Gastrocnemius medialis (tissue), 4 donors: ENCODE measurements around the gene TOMM20. TPM values are rescaled to one million over a fixed set of nuclear protein-coding genes. Genes with fewer than 3 reads are reported as not detected.
"Not testable (repeated sequence)": the region's sequence is repeated elsewhere in the genome, so short reads cannot be mapped to it uniquely, and the experiment has no call there.

Source experiments
- ATAC-seq, 2 donors: fragments of 150-250 bp; one replicate each; pipeline ENCODE4 v1.9.1; 2016
- DNase-seq, 2 donors: peaks; one replicate each; pipeline ENCODE4 v3.0.0-alpha.2; 2019
- H3K27ac ChIP-seq, 4 donors: fragments of 200-600 bp; sonication (generic); 1 replicate in 1 of 4; 2 replicates in 3 of 4; pipeline ENCODE4 v1.5.1; 2016 to 2018; ENCODE audit warnings: mild to moderate bottlenecking in 2 of 4, moderate library complexity in 1 of 4
- H3K27me3 ChIP-seq, 3 donors: fragments of 200-600 bp; sonication (generic) in 2 of 3; 1 replicate in 1 of 3; 2 replicates in 2 of 3; pipeline versions ENCODE4 v1.5.1 to v1.6.0; 2016 to 2019; ENCODE audit warnings: mild to moderate bottlenecking in 1 of 3, moderate library complexity in 1 of 3
- H3K36me3 ChIP-seq, 2 donors: fragments of 200-600 bp; sonication (generic) in 1 of 2; one replicate each; pipeline ENCODE4 v1.5.1; 2017 to 2018
- H3K4me1 ChIP-seq, 2 donors: fragments of 200-600 bp; sonication (generic) in 1 of 2; one replicate each; pipeline ENCODE4 v1.5.1; 2016 to 2017; ENCODE audit warnings: mild to moderate bottlenecking in 2 of 2
- H3K4me3 ChIP-seq, 4 donors: fragments of 200-600 bp; sonication (generic) in 3 of 4; 1 replicate in 1 of 4; 2 replicates in 3 of 4; pipeline ENCODE4 v1.5.1; 2016 to 2019; ENCODE audit warnings: mild to moderate bottlenecking in 2 of 4
- H3K9me3 ChIP-seq, 3 donors: fragments of 200-600 bp; sonication (generic) in 2 of 3; 1 replicate in 1 of 3; 2 replicates in 2 of 3; pipeline ENCODE4 v1.5.1; 2016 to 2019
- POLR2A ChIP-seq, 2 donors: fragments of 450-650 bp; IDR thresholded peaks; one replicate each; pipeline ENCODE4 v1.6.1; 2017; ENCODE audit warnings: antibody characterized with exemption in 2 of 2, mild to moderate bottlenecking in 2 of 2, moderate library complexity in 2 of 2
- in situ Hi-C, 4 donors: fragments of 200-750 bp; cut with MboI; loops; one replicate each; pipeline versions ENCODE4 v1.15.0 to v1.8.0; 2017; ENCODE audit warnings: low sequenced_read_pairs in 4 of 4
- intact Hi-C: fragments of 100-400 bp; cut with DNase I; formaldehyde crosslinking; loops from one replicate; pipeline ENCODE4 v1.15.1; 2023; ENCODE audit warnings: low total_unique reads
- total RNA-seq, 4 donors: library from RNA; depleted of rRNA; stranded (reverse); fragments of >200 nt; gene quantifications; one replicate each; pipeline versions ENCODE4 v1.1.0 to v1.2.3, GENCODE V29; 2016
- TF ChIP-seq, protein P1 (sequence below), 5 experiments: fragments of 450-650 bp in 3 of 5; fragments of 200-600 bp in 2 of 5; sonication (generic) in 2 of 5; IDR thresholded peaks in 4 of 5; conservative IDR thresholded peaks in 1 of 5; 1 replicate in 4 of 5; 2 replicates in 1 of 5; pipeline ENCODE4 v1.5.1; 2016 to 2019; ENCODE audit warnings: antibody characterized with exemption in 5 of 5, mild to moderate bottlenecking in 3 of 5, moderate library complexity in 3 of 5

The TOMM20 gene
- total RNA-seq, 4 donors from 2014 or later = 51.7 to 71.8 (median 62.3) TPM

- in situ Hi-C loops = loop anchor here (5.0 to 25.0 kb wide), 8 partner anchors 77 to 540 kb away; no protein-coding TSS in a partner anchor
- ATAC-seq = peak; percentile 25 to 42
- intact Hi-C loops = loop anchor here (2.0 to 10.0 kb wide), 3 partner anchors 160 to 466 kb away; no protein-coding TSS in a partner anchor
These were observed 54.1 kb downstream of the TOMM20 start for GRCh38 chr1:235074523-235075047.

GRCh38 chr1:235073968-235074522 is 54.6 kb downstream of the TOMM20 start:
- intact Hi-C loops (loop anchor here (1.0 to 10.0 kb wide), 7 partner anchors 77 to 542 kb away; no protein-coding TSS in a partner anchor), in situ Hi-C loops (loop anchor here (5.0 to 10.0 kb wide), 7 partner anchors 77 to 539 kb away; no protein-coding TSS in a partner anchor)
- Histone ChIP-seq H3K27me3 (no peaks in the 10 kb centered on the region), H3K27ac (peak overlapping the region; percentile 87 to 100 (median 95)), H3K4me3 (peak overlapping the region; percentile 1 to 42 (median 20)), H3K36me3 (no peaks in the 10 kb centered on the region), H3K4me1 (peaks cover 76 to 78% of the 10 kb centered on the region in 2 donors), H3K9me3 (no peaks in the 10 kb centered on the region)
- TF ChIP-seq POLR2A (IDR thresholded peaks at IDR 0.05) = peak; percentile 19 to 37
- TF ChIP-seq, protein P1, sequence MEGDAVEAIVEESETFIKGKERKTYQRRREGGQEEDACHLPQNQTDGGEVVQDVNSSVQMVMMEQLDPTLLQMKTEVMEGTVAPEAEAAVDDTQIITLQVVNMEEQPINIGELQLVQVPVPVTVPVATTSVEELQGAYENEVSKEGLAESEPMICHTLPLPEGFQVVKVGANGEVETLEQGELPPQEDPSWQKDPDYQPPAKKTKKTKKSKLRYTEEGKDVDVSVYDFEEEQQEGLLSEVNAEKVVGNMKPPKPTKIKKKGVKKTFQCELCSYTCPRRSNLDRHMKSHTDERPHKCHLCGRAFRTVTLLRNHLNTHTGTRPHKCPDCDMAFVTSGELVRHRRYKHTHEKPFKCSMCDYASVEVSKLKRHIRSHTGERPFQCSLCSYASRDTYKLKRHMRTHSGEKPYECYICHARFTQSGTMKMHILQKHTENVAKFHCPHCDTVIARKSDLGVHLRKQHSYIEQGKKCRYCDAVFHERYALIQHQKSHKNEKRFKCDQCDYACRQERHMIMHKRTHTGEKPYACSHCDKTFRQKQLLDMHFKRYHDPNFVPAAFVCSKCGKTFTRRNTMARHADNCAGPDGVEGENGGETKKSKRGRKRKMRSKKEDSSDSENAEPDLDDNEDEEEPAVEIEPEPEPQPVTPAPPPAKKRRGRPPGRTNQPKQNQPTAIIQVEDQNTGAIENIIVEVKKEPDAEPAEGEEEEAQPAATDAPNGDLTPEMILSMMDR (IDR thresholded peaks at IDR 0.05 in 4 of 5, conservative IDR thresholded peaks at IDR 0.05 in 1 of 5) = no peak
- DNase-seq = no peak
- ATAC-seq = peak in 1 of 2 donors; percentile 6

More at GRCh38 chr1:235074523-235075047, 54.1 kb downstream of the TOMM20 start:
- no peaks in the 10 kb centered on the region for H3K9me3 ChIP-seq
- H3K36me3 ChIP-seq = no peaks in the 10 kb centered on the region
- H3K27ac ChIP-seq = peak overlapping the region; percentile 87 to 100 (median 95)
- H3K27me3 ChIP-seq = no peaks in the 10 kb centered on the region
- TF ChIP-seq, protein P1 (IDR thresholded peaks at IDR 0.05 in 4 of 5, conservative IDR thresholded peaks at IDR 0.05 in 1 of 5) = no peak
- TF ChIP-seq POLR2A (IDR thresholded peaks at IDR 0.05) = peak in 1 of 2 donors; percentile 28
- DNase-seq = peak in 1 of 2 donors; percentile 70
- H3K4me1 ChIP-seq = peaks cover 76 to 79% of the 10 kb centered on the region in 2 donors
- peak overlapping the region in 3 of 4 donors; percentile 32 to 42 (median 34) for H3K4me3 ChIP-seq

DNA sequence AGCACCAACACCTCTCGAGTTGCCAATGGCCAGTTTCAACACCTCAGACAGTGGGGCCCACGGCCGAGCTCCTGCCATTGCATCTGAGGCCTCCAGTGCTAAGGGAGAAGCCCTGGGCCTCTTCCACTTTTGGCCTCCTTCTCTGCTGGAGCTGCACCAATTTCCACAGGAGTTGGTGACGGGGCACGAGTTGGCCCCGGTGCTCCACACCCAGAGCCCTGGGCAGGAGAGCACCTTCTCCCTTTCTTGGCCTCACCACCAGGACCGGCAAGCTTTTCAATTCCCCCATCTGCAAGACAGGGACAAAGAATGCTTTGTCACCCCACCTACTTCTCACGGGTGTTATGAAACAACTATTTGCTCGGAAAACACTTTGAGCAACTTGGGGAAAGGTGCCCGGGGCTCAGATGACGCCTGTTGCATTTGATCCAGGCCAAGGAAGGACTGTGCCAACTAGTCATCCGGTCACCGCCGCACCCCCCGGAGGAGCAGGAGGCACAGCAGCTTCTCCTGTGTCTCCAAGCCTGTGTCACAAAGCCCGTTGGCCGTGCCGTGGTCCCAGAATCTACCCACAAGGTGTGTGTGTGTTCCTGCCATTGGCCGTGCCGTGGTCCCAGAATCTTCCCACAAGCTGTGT is 55.2 kb downstream of the TOMM20 start:
- intact Hi-C loops (loop anchor here (1.0 to 10.0 kb wide), 5 partner anchors 76 to 541 kb away; no protein-coding TSS in a partner anchor), in situ Hi-C loops (loop anchor here (5.0 to 10.0 kb wide), 7 partner anchors 76 to 539 kb away; no protein-coding TSS in a partner anchor)
- peak overlapping the region; percentile 87 to 100 (median 95) for H3K27ac ChIP-seq
- no peaks in the 10 kb centered on the region for H3K9me3 ChIP-seq
- H3K27me3 ChIP-seq = no peaks in the 10 kb centered on the region
- no peak overlapping the region for H3K4me3 ChIP-seq
- H3K36me3 ChIP-seq = no peaks in the 10 kb centered on the region
- peaks cover 76 to 78% of the 10 kb centered on the region in 2 donors for H3K4me1 ChIP-seq
- TF ChIP-seq, protein P1 (IDR thresholded peaks at IDR 0.05 in 4 of 5, conservative IDR thresholded peaks at IDR 0.05 in 1 of 5) = peak in 1 of 5 experiments; percentile 48
- peak; percentile 34 to 48 for TF ChIP-seq POLR2A (IDR thresholded peaks at IDR 0.05)
- ATAC-seq = peak; percentile 42 to 45
- peak; percentile 94 to 98 for DNase-seq

GRCh38 chr1:235072577-235072976 is 56.1 kb downstream of the TOMM20 start:
- not testable (repeated sequence) for H3K4me3 ChIP-seq, DNase-seq, H3K27me3 ChIP-seq, H3K36me3 ChIP-seq, ATAC-seq, H3K9me3 ChIP-seq
- intact Hi-C loops = loop anchor here (10.0 kb wide), 1 partner anchor 158 kb away; no protein-coding TSS in a partner anchor
- in situ Hi-C loops = loop anchor here (5.0 to 10.0 kb wide), 7 partner anchors 75 to 538 kb away; no protein-coding TSS in a partner anchor
- peak overlapping the region; percentile 87 to 100 (median 95) for H3K27ac ChIP-seq
- peaks cover 77 to 83% of the 10 kb centered on the region in 2 donors for H3K4me1 ChIP-seq
